Measurements from ENCODE around the gene BATF. TPM values are rescaled to one million over a fixed set of nuclear protein-coding genes. Genes with fewer than 3 reads are reported as not detected.
A peak's percentile ranks its signal among the peaks of the same experiment; 100 is the strongest.

Gene BATF
- total RNA-seq, 5 donors from 2014 or later (not counting 1 experiment from before 2014, with no cell fraction given), result 12.0 to 22.4 (median 19.2) TPM

DNA sequence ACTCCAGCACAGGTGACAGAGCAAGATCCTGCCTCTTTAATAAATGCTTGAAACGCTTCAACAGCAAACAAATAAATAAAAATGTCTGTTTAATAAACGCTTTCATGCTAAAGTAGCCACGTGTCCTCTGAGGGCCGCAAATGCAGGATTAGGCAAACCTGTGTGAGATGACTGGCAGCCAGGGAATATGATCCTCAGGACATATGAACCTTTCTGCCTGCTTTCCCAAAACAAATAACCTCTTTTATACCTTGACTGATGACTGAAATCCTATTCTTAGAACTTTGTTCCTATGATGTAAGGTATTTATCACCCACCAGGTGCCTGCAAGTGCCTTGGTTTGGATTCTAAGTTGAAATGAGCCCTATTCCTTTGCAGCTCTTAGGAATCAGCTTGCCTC is 41.7 kb downstream of the BATF start:
- POLR2A ChIA-PET, result no interaction called here
- Mint-ChIP-seq H3K4me1 (peaks cover 49 to 64% (median 60%) of the 10 kb centered on the region in 3 donors), H3K27ac (no peak overlapping the region)

DNA sequence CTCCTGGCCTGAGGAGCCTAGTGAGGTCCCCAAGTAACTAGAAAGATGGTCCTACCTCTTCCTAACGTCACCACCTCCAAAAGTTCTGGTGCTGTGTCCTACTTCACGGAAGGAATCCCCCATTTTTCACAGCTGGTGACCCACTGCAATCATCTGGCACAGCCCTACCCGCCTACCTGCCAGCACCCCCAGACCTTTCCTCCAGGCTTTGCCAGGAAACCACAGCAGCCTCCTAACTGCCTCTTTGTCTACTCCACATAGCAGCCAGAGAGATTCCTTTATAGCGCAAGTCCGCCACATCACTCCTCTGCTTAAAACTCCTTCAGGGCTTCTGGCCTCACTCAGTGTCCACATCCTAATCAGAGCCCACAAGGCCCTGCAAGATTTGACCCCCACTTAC is 42.8 kb downstream of the BATF start:
- Mint-ChIP-seq H3K27ac (peak overlapping the region; percentile 2), H3K4me1 (peaks cover 49 to 60% (median 53%) of the 10 kb centered on the region in 3 donors), H3K36me3 (no peaks in the 10 kb centered on the region), H3K9me3 (no peaks in the 10 kb centered on the region), H3K27me3 (no peaks in the 10 kb centered on the region), H3K4me3 (no peak overlapping the region)
- Histone ChIP-seq H3K27me3 (replicated peaks in 1 of 2; ENCODE audit: control insufficient read depth in 2 of 2, extremely low read depth in 1 of 2, insufficient read depth in 2 of 2, low read length in 1 of 2) (peaks cover 0 to 6% of the 10 kb centered on the region in 2 experiments), H3K36me3 (ENCODE audit: control insufficient read depth in 2 of 2, extremely low read depth in 1 of 2, insufficient read depth in 1 of 2, low read length in 1 of 2) (no peaks in the 10 kb centered on the region), H3K9me3 (no peaks in the 10 kb centered on the region), H3K27ac (ENCODE audit: low read length) (no peak overlapping the region), H3K4me1 (ENCODE audit: control insufficient read depth in 1 of 2, extremely low read depth in 1 of 2, insufficient read depth in 2 of 2, low read length in 2 of 2) (peaks cover 2 to 31% of the 10 kb centered on the region in 2 experiments), H3K4me3 (ENCODE audit: control insufficient read depth in 1 of 2, extremely low read depth in 1 of 2, low read length in 1 of 2) (no peak overlapping the region)
- POLR2A ChIA-PET, result no interaction called here
- WGBS (ENCODE audit: insufficient coverage), result 90% methylated on average over 5 of the region's 5 CpGs
- DNase-seq, result no peak
- CTCF ChIA-PET, result no interaction called here
- ATAC-seq (replicated peaks in 1 of 4), result no peak

More for the DNA sequence above, 41.7 kb downstream of the BATF start:
- CTCF ChIA-PET, result interaction anchor here in 1 of 2 donors (1.1 kb wide), 1 partner anchor 11 kb away, joined by 5 read pairs; no protein-coding TSS in a partner anchor
- ATAC-seq (replicated peaks in 1 of 4) (no peak), DNase-seq (no peak)
- no peaks in the 10 kb centered on the region for H3K9me3 ChIP-seq
- WGBS (ENCODE audit: insufficient coverage), result 95% methylated on average over 3 of the region's 4 CpGs
- H3K36me3 ChIP-seq (ENCODE audit: control insufficient read depth in 2 of 2, extremely low read depth in 1 of 2, insufficient read depth in 1 of 2, low read length in 1 of 2), result no peaks in the 10 kb centered on the region
- peaks cover 2 to 31% of the 10 kb centered on the region in 2 experiments for H3K4me1 ChIP-seq (ENCODE audit: control insufficient read depth in 1 of 2, extremely low read depth in 1 of 2, insufficient read depth in 2 of 2, low read length in 2 of 2)
- H3K27me3 ChIP-seq (replicated peaks in 1 of 2; ENCODE audit: control insufficient read depth in 2 of 2, extremely low read depth in 1 of 2, insufficient read depth in 2 of 2, low read length in 1 of 2), result peaks cover 0 to 2% of the 10 kb centered on the region in 2 experiments
- Mint-ChIP-seq H3K9me3 (no peaks in the 10 kb centered on the region), H3K4me3 (no peak overlapping the region), H3K36me3 (no peaks in the 10 kb centered on the region), H3K27me3 (no peaks in the 10 kb centered on the region)
- H3K4me3 ChIP-seq (ENCODE audit: control insufficient read depth in 1 of 2, extremely low read depth in 1 of 2, low read length in 1 of 2), result no peak overlapping the region
- no peak overlapping the region for H3K27ac ChIP-seq (ENCODE audit: low read length)

DNA sequence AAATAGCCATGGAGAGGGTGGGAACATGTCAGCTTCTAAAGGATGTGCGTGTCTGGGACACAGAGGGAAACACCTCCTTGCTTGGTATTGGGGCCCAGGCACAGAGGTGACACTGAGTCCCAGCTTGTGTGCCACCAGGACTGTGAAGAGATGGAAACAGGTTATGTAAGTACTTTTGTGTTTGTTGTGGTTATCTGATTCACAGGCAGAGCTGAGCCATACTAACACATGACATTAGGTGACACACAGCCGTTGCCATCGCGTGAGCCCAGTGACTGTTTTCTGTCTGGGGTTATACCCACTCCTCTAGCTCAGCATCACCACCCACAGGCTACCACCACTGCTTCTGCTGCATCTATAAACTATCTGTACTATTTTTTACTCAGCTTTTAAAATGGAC is 44.1 kb downstream of the BATF start:
- Histone ChIP-seq H3K27ac (ENCODE audit: low read length) (peak overlapping the region; percentile 36), H3K36me3 (ENCODE audit: control insufficient read depth in 2 of 2, extremely low read depth in 1 of 2, insufficient read depth in 1 of 2, low read length in 1 of 2) (no peaks in the 10 kb centered on the region), H3K4me1 (ENCODE audit: control insufficient read depth in 1 of 2, extremely low read depth in 1 of 2, insufficient read depth in 2 of 2, low read length in 2 of 2) (peaks cover 0 to 22% of the 10 kb centered on the region in 2 experiments), H3K4me3 (ENCODE audit: control insufficient read depth in 1 of 2, extremely low read depth in 1 of 2, low read length in 1 of 2) (no peak overlapping the region), H3K9me3 (no peaks in the 10 kb centered on the region), H3K27me3 (replicated peaks in 1 of 2; ENCODE audit: control insufficient read depth in 2 of 2, extremely low read depth in 1 of 2, insufficient read depth in 2 of 2, low read length in 1 of 2) (peaks cover 0 to 4% of the 10 kb centered on the region in 2 experiments)
- Mint-ChIP-seq H3K27ac (peak overlapping the region; percentile 92 to 93), H3K4me1 (peaks cover 37 to 48% (median 40%) of the 10 kb centered on the region in 3 donors), H3K9me3 (no peaks in the 10 kb centered on the region), H3K4me3 (peak overlapping the region; percentile 7 to 11 (median 8)), H3K27me3 (no peaks in the 10 kb centered on the region), H3K36me3 (no peaks in the 10 kb centered on the region)
- ATAC-seq (replicated peaks in 1 of 4) (peak; percentile 95 to 98 (median 96)), DNase-seq (peak in 34 of 35 experiments; percentile 22 to 80 (median 52))
- POLR2A ChIA-PET, result interaction anchor here in 1 of 2 donors (1.3 kb wide), 1 partner anchor 12 kb away, joined by 3 read pairs; no protein-coding TSS in a partner anchor
- CTCF ChIA-PET, result interaction anchor here in 1 of 2 donors (0.6 to 1.2 kb wide), 7 partner anchors 24 to 679 kb away, joined by 3 to 5 read pairs (median 3); no protein-coding TSS in a partner anchor
- WGBS (ENCODE audit: insufficient coverage), result 17% methylated on average over 4 of the region's 4 CpGs

DNA sequence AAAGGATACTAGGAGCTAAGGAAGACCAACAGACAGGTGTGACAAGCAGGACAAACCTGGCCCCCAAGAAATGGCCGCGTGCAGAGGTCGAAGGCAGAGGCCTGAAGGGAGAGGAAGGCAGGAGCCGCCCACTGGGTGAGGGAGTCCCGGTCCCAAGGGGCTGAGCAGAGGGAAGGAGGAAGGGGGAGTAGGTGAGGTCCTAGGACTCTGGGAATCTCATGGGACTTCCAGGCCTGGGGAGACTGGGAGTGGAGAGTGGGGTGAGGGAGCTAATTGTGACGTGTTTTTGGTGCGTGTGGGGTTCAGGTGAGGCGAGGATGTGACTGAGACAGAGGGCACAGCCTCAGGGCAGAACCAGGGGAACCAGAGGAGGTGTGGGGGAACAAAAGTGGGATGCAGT is 44.5 kb downstream of the BATF start:
- no peak for ATAC-seq (replicated peaks in 1 of 4)
- Histone ChIP-seq H3K4me1 (ENCODE audit: control insufficient read depth in 1 of 2, extremely low read depth in 1 of 2, insufficient read depth in 2 of 2, low read length in 2 of 2) (peaks cover 0 to 22% of the 10 kb centered on the region in 2 experiments), H3K36me3 (ENCODE audit: control insufficient read depth in 2 of 2, extremely low read depth in 1 of 2, insufficient read depth in 1 of 2, low read length in 1 of 2) (no peaks in the 10 kb centered on the region), H3K4me3 (ENCODE audit: control insufficient read depth in 1 of 2, extremely low read depth in 1 of 2, low read length in 1 of 2) (no peak overlapping the region), H3K9me3 (no peaks in the 10 kb centered on the region), H3K27ac (ENCODE audit: low read length) (peak overlapping the region; percentile 36), H3K27me3 (replicated peaks in 1 of 2; ENCODE audit: control insufficient read depth in 2 of 2, extremely low read depth in 1 of 2, insufficient read depth in 2 of 2, low read length in 1 of 2) (peaks cover 0 to 4% of the 10 kb centered on the region in 2 experiments)
- H3K4me1 Mint-ChIP-seq, result peaks cover 32 to 43% (median 36%) of the 10 kb centered on the region in 3 donors
- peak overlapping the region in 1 of 3 donors; percentile 8 for H3K4me3 Mint-ChIP-seq
- peak overlapping the region; percentile 92 to 93 for H3K27ac Mint-ChIP-seq
- H3K27me3 Mint-ChIP-seq, result peaks cover 0 to under 1% of the 10 kb centered on the region in 2 donors
- no peak for DNase-seq
- WGBS (ENCODE audit: insufficient coverage), result 67% methylated on average over 5 of the region's 8 CpGs
- no peaks in the 10 kb centered on the region for H3K9me3 Mint-ChIP-seq
- H3K36me3 Mint-ChIP-seq, result no peaks in the 10 kb centered on the region
- ChIA-PET CTCF (interaction anchor here in 1 of 2 donors (0.8 to 1.2 kb wide), 6 partner anchors 24 to 90 kb away, joined by 3 to 5 read pairs (median 3); no protein-coding TSS in a partner anchor), POLR2A (interaction anchor here in 1 of 2 donors (1.3 kb wide), 1 partner anchor 13 kb away, joined by 3 read pairs; no protein-coding TSS in a partner anchor)

DNA sequence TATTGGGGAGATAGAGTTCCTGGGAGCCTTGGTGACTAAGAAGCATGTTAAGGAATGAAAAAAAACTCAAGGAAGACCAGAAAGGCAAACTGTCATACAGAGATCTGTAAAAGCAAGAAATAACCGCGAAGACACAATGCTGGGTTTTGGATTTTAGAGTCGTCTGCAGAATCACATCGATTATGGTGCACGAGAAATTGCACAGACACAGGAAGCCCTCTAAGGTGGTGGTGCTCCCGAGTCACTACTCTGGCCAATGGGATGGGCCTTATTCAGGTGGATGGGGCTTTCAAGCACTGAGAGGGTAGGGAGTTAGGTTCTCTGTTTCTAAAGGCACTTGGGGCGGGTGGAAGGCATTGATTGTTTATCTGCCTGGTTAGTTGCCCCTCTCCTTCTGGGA is 45.9 kb downstream of the BATF start:
- ATAC-seq (replicated peaks in 1 of 4), result no peak
- CTCF ChIA-PET, result no interaction called here
- Histone ChIP-seq H3K4me1 (ENCODE audit: control insufficient read depth in 1 of 2, extremely low read depth in 1 of 2, insufficient read depth in 2 of 2, low read length in 2 of 2) (peaks cover 0 to 22% of the 10 kb centered on the region in 2 experiments), H3K36me3 (ENCODE audit: control insufficient read depth in 2 of 2, extremely low read depth in 1 of 2, insufficient read depth in 1 of 2, low read length in 1 of 2) (no peaks in the 10 kb centered on the region), H3K4me3 (ENCODE audit: control insufficient read depth in 1 of 2, extremely low read depth in 1 of 2, low read length in 1 of 2) (no peak overlapping the region), H3K27me3 (replicated peaks in 1 of 2; ENCODE audit: control insufficient read depth in 2 of 2, extremely low read depth in 1 of 2, insufficient read depth in 2 of 2, low read length in 1 of 2) (peaks cover 0 to 4% of the 10 kb centered on the region in 2 experiments), H3K9me3 (no peaks in the 10 kb centered on the region), H3K27ac (ENCODE audit: low read length) (no peak overlapping the region)
- H3K27ac Mint-ChIP-seq, result peak overlapping the region in 1 of 2 donors; percentile 35
- H3K4me3 Mint-ChIP-seq, result no peak overlapping the region
- peaks cover 0 to 3% of the 10 kb centered on the region in 2 donors for H3K27me3 Mint-ChIP-seq
- POLR2A ChIA-PET, result no interaction called here
- 59% methylated on average over 6 of the region's 7 CpGs for WGBS (ENCODE audit: insufficient coverage)
- H3K4me1 Mint-ChIP-seq, result peaks cover 28 to 35% (median 31%) of the 10 kb centered on the region in 3 donors
- H3K36me3 Mint-ChIP-seq, result no peaks in the 10 kb centered on the region
- H3K9me3 Mint-ChIP-seq, result no peaks in the 10 kb centered on the region
- DNase-seq, result no peak

DNA sequence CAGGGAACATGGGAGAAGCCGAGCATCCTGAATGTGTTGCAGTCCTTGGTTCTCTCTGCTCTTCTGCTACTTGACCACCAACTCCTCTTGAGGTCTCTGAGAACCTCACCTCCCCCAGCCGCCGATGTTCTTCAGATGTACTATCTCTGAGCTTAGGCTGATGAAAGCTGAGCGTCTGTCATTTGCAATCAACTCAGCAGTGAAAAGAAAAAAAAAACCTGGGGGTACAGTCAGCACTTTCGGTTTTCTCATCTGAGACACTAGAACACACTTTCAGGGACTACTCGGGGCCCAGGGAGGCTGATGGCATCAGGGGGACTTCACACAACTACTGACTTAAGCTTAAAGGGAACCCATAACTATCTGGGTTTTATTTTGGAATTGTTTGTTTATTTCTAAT is 46.5 kb downstream of the BATF start:
- Mint-ChIP-seq H3K4me3 (no peak overlapping the region), H3K4me1 (peaks cover 28 to 35% (median 31%) of the 10 kb centered on the region in 3 donors), H3K27ac (no peak overlapping the region), H3K36me3 (no peaks in the 10 kb centered on the region), H3K9me3 (no peaks in the 10 kb centered on the region), H3K27me3 (peaks cover 0 to 3% of the 10 kb centered on the region in 2 donors)
- DNase-seq (no peak), ATAC-seq (replicated peaks in 1 of 4) (no peak)
- Histone ChIP-seq H3K4me1 (ENCODE audit: control insufficient read depth in 1 of 2, extremely low read depth in 1 of 2, insufficient read depth in 2 of 2, low read length in 2 of 2) (peaks cover 0 to 22% of the 10 kb centered on the region in 2 experiments), H3K4me3 (ENCODE audit: control insufficient read depth in 1 of 2, extremely low read depth in 1 of 2, low read length in 1 of 2) (no peak overlapping the region), H3K27me3 (replicated peaks in 1 of 2; ENCODE audit: control insufficient read depth in 2 of 2, extremely low read depth in 1 of 2, insufficient read depth in 2 of 2, low read length in 1 of 2) (peaks cover 0 to 4% of the 10 kb centered on the region in 2 experiments), H3K27ac (ENCODE audit: low read length) (no peak overlapping the region), H3K36me3 (ENCODE audit: control insufficient read depth in 2 of 2, extremely low read depth in 1 of 2, insufficient read depth in 1 of 2, low read length in 1 of 2) (no peaks in the 10 kb centered on the region), H3K9me3 (no peaks in the 10 kb centered on the region)
- POLR2A ChIA-PET, result no interaction called here
- CTCF ChIA-PET, result interaction anchor here in 1 of 2 donors (0.8 kb wide), 1 partner anchor 9 kb away, joined by 4 read pairs; no protein-coding TSS in a partner anchor
- no CpG with 5 or more reads among the region's 6 CpGs for WGBS (ENCODE audit: insufficient coverage)
